NCI-H2171 treated with DMSO at 0.1 percent for 48 hours (cell line): ENCODE data around the gene FBN1.
A peak's percentile ranks its signal among the peaks of the same experiment; 100 is the strongest.

Source experiments
- DNase-seq: peaks from one replicate; lab custom pipeline; 2025; lab: John Stamatoyannopoulos, UW

FBN1 gene

GRCh38 chr15:48553559-48553958 lies 92.0 kb downstream of the FBN1 start:
- DNase-seq: no peak

DNA sequence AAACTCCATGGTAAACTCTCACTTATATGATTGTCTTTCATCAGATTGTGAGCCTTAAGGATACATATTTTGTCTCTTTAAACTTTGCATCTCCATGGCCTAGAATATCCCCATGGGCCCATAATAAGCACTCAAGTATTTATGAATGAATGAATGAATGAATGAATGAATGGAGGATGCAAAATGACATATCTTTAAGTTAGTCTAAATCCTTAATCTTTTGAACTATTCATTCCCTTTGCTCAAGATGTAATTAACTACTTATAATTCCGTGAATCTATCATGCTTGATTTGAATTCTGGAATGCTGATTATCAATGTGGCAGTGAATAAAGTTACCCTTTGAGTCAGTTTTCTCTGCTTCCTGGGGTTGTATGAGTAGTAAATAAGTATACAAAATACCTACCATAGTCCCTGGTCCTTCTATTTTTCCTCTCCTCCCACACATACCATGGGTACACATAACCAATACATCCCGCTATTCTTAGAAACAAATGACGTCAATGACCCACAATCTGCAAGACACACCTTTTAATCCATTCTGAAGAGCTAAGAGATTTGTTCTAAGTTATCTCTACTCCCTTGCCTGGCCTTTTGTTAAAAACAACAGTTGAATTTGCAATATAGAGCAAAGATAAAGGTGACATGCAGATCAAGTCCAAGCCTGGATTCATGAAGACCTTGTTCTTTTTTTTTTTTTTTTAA lies 94.5 kb downstream of the FBN1 start:
- no peak for DNase-seq

GRCh38 chr15:48548455-48548854 lies 97.1 kb downstream of the FBN1 start:
- no peak for DNase-seq

- no peak for DNase-seq
Measured at GRCh38 chr15:48547286-48547685, 98.2 kb downstream of the FBN1 start.

- DNase-seq: no peak
Measured at GRCh38 chr15:48546296-48546695, 99.2 kb downstream of the FBN1 start.

DNA sequence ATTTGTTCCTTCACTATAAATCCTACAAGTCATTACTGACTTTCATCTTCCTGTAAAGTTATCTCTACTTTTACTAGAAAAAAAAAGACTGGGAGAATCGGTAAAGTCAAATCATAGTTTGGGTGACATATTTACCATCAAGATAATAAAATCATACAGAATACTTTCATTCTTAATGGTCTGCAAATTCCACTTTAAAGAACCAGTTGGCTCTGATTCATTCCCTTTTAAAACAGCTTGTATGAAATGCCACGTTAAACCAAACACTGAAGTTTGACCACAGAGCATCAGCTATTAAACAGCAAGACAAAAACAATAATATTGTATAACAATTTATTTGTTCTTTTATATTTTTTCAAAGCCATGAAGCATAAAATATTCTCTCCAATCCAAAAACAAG lies 100.7 kb downstream of the FBN1 start:
- no peak for DNase-seq

DNA sequence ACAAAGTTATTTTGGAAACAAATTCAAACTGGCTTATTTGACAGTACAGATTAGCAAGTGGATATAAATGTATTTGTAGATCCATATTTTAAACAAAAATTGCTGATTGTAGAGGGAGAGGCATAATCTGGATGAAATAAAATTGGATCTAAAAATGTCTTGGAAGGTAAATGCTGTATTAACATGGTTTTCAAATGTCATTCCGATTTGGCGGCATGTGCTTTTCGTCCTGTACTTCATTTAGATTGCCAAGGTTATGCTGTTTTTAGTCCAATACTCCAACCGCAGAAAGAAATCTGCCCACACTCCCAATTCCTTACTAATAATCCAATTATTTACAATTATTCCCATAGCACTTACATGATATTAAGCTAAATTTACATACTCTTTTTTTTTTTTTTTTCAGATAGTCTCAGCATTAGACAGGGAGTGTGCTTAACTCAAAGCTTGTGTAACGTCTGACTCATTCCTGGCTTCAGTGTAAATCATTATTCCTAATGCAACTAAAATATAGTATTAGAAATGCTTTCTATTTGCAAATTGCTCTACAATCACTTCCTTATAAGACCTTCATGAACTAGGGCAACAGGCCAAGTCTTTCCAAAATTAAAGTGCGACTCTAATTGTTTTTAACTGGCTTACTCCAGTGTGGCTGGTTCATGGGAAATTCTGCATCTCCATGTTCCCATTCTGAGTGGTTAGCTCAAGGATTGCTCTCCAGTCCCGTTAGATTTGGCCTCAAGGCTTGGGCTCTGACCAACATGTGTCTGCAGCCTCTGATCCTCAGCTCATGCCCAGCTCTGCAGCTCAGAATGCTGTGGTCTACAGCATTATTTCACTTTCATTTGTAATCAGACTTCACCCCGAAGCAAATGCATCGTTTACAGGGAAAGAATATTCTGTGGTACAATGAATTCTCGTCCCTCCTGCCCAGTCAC lies 103.9 kb downstream of the FBN1 start:
- DNase-seq: no peak

GRCh38 chr15:48540756-48541155 lies 104.8 kb downstream of the FBN1 start:
- DNase-seq: no peak

DNA sequence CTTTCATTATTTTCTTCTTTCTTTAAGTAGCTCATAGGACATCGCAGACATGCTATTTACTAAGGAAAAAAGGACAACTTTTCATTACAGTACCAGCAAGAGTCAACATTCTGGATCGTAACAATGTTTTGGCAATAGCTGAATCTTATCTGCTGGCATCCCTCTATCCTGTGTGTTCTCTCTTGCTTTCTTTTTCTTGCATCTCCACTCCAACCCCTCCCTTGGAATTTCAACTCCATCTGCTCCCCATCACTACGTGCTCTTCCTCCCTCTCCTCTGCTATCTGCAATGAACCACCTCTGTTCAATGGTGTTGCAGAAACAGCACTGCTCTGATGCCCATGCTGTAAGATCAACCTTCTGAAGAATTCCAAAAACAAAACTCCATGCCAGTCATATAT lies 106.6 kb downstream of the FBN1 start:
- DNase-seq: no peak

GRCh38 chr15:48537271-48538113 lies 108.0 kb downstream of the FBN1 start:
- no peak for DNase-seq

DNA sequence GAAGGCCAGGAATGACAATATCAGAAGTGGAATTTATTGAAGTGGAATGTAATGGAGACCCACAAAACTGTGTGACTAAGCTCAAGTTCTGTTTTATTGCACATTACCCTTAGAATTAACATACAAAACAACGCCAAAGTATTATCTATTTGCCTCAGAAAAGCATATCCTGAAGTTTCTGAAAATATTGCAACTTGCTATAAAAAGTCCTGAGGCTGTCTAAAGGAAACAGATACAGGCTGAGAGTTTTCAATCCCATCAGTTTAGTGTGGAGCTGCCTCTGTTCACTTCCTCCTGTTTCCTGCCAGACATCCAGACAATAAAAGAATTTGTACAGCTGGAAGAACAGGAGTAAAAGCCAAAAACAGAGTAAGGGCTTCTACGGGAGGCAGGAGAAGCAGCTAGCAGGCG lies 108.8 kb downstream of the FBN1 start:
- DNase-seq: no peak

- DNase-seq: no peak
Measured at GRCh38 chr15:48533982-48534381, 111.5 kb downstream of the FBN1 start.

DNA sequence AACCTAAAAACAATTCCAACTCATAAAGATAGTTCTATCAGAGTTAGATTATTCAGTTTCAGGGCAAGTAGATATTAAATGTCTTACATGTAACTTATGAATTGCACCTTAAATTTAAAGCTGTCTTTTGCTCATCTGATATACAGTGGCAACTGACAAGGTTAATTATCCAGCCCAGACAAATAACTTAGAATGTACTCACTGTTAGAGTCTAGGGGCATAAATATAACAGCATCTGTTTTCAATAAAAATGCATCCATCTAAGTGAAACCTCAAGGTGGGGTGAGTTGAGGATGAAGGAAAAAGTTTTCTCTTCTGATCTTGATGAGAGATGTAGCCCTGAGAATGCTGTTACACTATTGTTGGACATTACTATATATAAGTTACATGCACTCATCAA lies 112.6 kb downstream of the FBN1 start:
- no peak for DNase-seq

DNA sequence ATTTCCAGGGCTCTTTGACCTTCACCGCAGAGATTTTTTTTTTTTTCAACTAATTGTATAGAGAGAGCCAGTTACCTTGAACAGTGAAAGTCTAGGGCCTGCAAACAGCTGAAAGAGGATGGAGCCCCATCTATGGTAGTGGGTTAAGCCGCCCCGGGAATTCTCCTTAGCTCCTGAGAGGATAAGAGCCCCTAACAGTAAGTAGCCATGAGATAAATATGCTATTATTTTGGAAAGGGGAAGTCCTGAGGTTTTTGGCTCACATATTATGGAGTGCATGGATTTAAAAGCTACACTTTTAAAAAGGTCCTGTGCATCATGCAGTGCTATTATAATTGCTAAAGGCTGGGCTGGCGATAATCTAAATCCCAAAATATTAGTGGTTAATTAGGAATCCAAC lies 115.0 kb downstream of the FBN1 start:
- DNase-seq: no peak

GRCh38 chr15:48528921-48529320 lies 116.6 kb downstream of the FBN1 start:
- DNase-seq: no peak

GRCh38 chr15:48527517-48527916 lies 118.0 kb downstream of the FBN1 start:
- no peak for DNase-seq

DNA sequence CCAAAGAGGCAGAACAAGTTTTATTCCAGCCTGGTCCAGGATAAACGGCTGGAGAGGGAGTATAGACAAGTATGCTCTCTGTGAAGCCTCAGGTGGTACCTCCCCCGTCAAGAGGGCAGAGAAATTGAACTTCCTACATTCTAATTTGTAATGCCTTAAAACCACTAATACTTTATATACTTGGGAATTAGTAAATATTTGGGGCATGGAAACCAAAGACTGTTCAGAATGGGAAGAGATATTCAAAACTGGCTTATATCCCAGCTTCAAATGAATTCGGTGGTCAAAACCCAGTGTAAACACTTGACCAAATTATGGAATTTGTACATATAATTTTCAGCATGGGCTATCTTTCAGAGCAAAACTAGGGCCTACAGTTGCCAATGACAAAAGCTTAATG lies 122.6 kb downstream of the FBN1 start:
- DNase-seq: no peak

- no peak for DNase-seq
Measured at GRCh38 chr15:48522123-48522522, 123.4 kb downstream of the FBN1 start.

DNA sequence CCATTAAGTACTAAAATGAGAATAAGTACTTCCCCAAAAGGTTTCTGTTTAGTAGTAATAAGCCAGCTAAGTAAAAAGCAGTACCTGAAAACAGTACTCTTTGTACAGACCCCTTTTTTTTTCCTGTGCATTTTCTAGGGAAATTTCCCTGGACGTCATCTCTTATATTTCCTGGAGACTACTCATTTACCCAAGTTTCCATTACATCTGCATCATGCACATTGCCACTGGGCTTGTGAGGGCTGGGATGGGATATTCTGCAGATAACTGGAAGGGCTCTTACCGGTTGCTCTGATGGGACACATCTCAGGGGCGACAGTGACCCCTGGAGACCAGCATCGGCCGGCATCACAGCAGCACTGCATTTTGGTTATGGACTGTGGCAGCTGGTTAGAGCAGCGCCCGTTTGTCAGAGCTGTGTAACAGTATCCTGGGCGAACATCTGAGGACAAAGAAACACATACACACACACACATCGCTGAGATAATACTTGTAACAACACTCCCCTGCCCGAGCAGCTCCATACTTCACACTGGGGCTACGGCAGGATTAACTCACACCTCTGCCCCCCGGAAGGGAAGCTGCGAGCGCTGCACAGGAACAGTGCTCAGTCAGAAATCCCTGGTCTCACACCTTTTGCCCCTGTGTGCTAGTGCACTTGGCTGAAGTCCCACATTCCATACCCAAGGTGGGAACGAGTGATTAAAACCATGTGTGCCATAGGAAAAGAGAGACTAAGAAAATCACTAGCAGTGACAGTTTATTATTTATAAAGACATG lies 124.9 kb downstream of the FBN1 start:
- peak; percentile 32 for DNase-seq

DNA sequence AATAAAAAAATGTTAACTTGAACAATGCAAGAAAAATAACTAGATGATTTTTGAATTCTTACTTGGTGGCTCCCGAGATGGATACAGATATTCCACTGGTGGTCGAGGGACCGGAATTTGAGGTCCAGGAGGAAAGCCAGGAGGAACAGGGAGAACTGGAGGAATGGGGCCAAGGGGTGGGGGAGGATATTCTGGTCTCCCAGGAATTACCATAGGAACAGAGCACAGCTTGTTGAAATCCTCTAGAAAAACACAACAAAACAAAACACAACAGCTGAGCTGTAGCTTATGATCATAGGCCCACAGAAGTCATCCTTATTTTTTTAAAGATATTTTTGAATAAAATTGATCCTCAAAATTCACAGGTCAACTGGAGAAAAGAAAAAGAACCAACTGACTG lies 129.4 kb downstream of the FBN1 start:
- no peak for DNase-seq

GRCh38 chr15:48515500-48515899 lies 130.0 kb downstream of the FBN1 start:
- DNase-seq: peak; percentile 32
